Jurkat, Clone E6-1 (cell line): ENCODE measurements around the gene TMEM79.
"Not testable (repeated sequence)": the region's sequence is repeated elsewhere in the genome, so short reads cannot be mapped to it uniquely, and the experiment has no call there.

Experiments
- DNase-seq: peaks from one replicate; pipeline ENCODE4 v3.0.0-alpha.2; 2011; ENCODE audit warnings: low read depth, low spot score
- H3K4me3 ChIP-seq: 2 replicates; pipeline ENCODE4 v1.5.1; 2011; ENCODE audit warnings: mild to moderate bottlenecking, low read length, control low read depth, moderate library complexity

TMEM79 gene

GRCh38 chr1:156293895-156294294 is 9.8 kb downstream of the TMEM79 start:
- DNase-seq, result no peak
- H3K4me3 ChIP-seq, result no peak overlapping the region

GRCh38 chr1:156295391-156295947 is 11.3 kb downstream of the TMEM79 start, which contains the start of gene GLMP:
GLMP (minus strand) TSS chr1:156295679; CDS start chr1:156295645, 34 bp downstream.
- DNase-seq, result peak; percentile 59
- H3K4me3 ChIP-seq, result peak within 1 kb of the TSS; percentile 83

- H3K4me3 ChIP-seq, result no peak within 1 kb of the TSS
- no peak for DNase-seq
These were observed 14.8 kb downstream of the TMEM79 start, which contains the start of gene VHLL for GRCh38 chr1:156298852-156299357. VHLL (minus strand) TSS chr1:156299307; CDS start chr1:156299189, 118 bp downstream.

- no peak overlapping the region for H3K4me3 ChIP-seq
These were observed 19.1 kb downstream of the TMEM79 start for GRCh38 chr1:156303241-156303640.

GRCh38 chr1:156305215-156305614 is 21.1 kb downstream of the TMEM79 start:
- no peak overlapping the region for H3K4me3 ChIP-seq
- DNase-seq, result no peak

More at GRCh38 chr1:156303241-156303640, 19.1 kb downstream of the TMEM79 start:
- no peak for DNase-seq

- no peak for DNase-seq
- no peak overlapping the region for H3K4me3 ChIP-seq
These were observed 24.0 kb downstream of the TMEM79 start for GRCh38 chr1:156308078-156308477.

GRCh38 chr1:156310962-156311361 is 26.8 kb downstream of the TMEM79 start:
- DNase-seq, result no peak
- H3K4me3 ChIP-seq, result no peak overlapping the region

GRCh38 chr1:156316909-156317308 is 32.8 kb downstream of the TMEM79 start:
- no peak overlapping the region for H3K4me3 ChIP-seq
- DNase-seq, result no peak

- DNase-seq, result no peak
- no peak overlapping the region for H3K4me3 ChIP-seq
These were observed 35.5 kb downstream of the TMEM79 start for GRCh38 chr1:156319664-156320063.

GRCh38 chr1:156320560-156320959 is 36.4 kb downstream of the TMEM79 start:
- DNase-seq, result no peak

GRCh38 chr1:156323179-156323578 is 39.1 kb downstream of the TMEM79 start:
- not testable (repeated sequence) for DNase-seq, H3K4me3 ChIP-seq

More at GRCh38 chr1:156320560-156320959, 36.4 kb downstream of the TMEM79 start:
- H3K4me3 ChIP-seq, result no peak overlapping the region

- DNase-seq, result peak; percentile 28
- H3K4me3 ChIP-seq, result peak overlapping the region; percentile 80
These were observed 52.1 kb downstream of the TMEM79 start for GRCh38 chr1:156336242-156336641.

- peak overlapping the region; percentile 80 for H3K4me3 ChIP-seq
- no peak for DNase-seq
These were observed 53.1 kb downstream of the TMEM79 start for GRCh38 chr1:156337052-156337887.

GRCh38 chr1:156337888-156338179 is 53.7 kb downstream of the TMEM79 start:
- peak overlapping the region; percentile 80 for H3K4me3 ChIP-seq
- DNase-seq, result no peak

GRCh38 chr1:156338180-156338976 is 54.3 kb downstream of the TMEM79 start, which contains the start of the genes CCT3 and TSACC:
CCT3 (minus strand) TSS chr1:156338292; CDS start chr1:156338184, 108 bp downstream.
TSACC (plus strand) TSS chr1:156338526; CDS start chr1:156339758, 1,232 bp downstream.
- peak; percentile 100 for DNase-seq

More at GRCh38 chr1:156338180-156338976, 54.3 kb downstream of the TMEM79 start, which contains the start of the genes CCT3 and TSACC:
- peak within 1 kb of the TSS; percentile 80 for H3K4me3 ChIP-seq
